Measurements from ENCODE around the gene RBM28.

DNA sequence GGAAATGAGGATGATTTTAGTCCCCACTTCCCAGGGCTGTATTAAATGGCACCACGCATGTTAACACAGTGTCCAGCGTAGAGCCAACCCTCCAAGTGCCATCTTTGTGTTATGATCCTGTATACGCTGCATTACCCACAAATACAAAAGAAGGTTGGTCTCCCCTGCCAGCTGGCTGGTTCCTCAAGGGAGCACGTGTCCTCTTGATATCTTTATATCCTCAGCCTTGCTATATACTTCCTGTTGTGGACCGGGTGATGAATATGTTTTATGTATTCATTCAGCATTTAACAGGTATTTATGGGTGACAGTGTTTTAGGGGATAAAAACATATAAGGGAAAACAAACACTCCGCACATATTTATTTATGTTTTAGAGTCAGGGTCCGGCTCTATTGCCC is 41.0 kb upstream of the RBM28 start:
- TF ChIP-seq, protein P1, sequence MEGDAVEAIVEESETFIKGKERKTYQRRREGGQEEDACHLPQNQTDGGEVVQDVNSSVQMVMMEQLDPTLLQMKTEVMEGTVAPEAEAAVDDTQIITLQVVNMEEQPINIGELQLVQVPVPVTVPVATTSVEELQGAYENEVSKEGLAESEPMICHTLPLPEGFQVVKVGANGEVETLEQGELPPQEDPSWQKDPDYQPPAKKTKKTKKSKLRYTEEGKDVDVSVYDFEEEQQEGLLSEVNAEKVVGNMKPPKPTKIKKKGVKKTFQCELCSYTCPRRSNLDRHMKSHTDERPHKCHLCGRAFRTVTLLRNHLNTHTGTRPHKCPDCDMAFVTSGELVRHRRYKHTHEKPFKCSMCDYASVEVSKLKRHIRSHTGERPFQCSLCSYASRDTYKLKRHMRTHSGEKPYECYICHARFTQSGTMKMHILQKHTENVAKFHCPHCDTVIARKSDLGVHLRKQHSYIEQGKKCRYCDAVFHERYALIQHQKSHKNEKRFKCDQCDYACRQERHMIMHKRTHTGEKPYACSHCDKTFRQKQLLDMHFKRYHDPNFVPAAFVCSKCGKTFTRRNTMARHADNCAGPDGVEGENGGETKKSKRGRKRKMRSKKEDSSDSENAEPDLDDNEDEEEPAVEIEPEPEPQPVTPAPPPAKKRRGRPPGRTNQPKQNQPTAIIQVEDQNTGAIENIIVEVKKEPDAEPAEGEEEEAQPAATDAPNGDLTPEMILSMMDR (IDR thresholded peaks at IDR 0.05): no peak
- no peak for TF ChIP-seq POLR2A (IDR thresholded peaks at IDR 0.05)

All from transverse colon (tissue), 3 donors.